GM23338 (cell line): Measurements from ENCODE around the gene CAPN7. TPM values are rescaled to one million over a fixed set of nuclear protein-coding genes. Genes with fewer than 3 reads are reported as not detected.

ENCODE experiments used
- ATAC-seq: fragments of 200-7000 bp; cut with Tn5 transposase; 3 replicates; pipeline ENCODE4 v1.9.1; 2020
- DNase-seq: peaks from one replicate; pipeline ENCODE4 v3.0.0-alpha.2; 2015; ENCODE audit warnings: low spot score
- H2AFZ ChIP-seq: fragments of 200-600 bp; sonication (generic); 2 replicates; pipeline ENCODE4 v1.8.0; 2016; ENCODE audit warnings: antibody characterized with exemption, mild to moderate bottlenecking, moderate library complexity
- H3F3A ChIP-seq: fragments of 200-600 bp; sonication (generic); replicated peaks from 2 replicates; pipeline ENCODE4 v1.8.0; 2017; ENCODE audit warnings: antibody characterized with exemption, mixed run types, low read depth
- H3K27ac ChIP-seq: fragments of 200-600 bp; sonication (generic); 2 replicates; pipeline ENCODE4 v1.6.1; 2016; ENCODE audit warnings: low read depth
- H3K27me3 ChIP-seq: fragments of 200-600 bp; sonication (generic); 2 replicates; pipeline ENCODE4 v1.8.0; 2016; ENCODE audit warnings: mild to moderate bottlenecking, mixed run types, moderate library complexity; ENCODE audit not compliant: insufficient read depth
- H3K36me3 ChIP-seq: fragments of 200-600 bp; sonication (generic); 2 replicates; pipeline ENCODE4 v1.8.0; 2016; ENCODE audit warnings: mild to moderate bottlenecking; ENCODE audit not compliant: insufficient read depth
- H3K4me1 ChIP-seq: fragments of 200-600 bp; sonication (generic); 2 replicates; pipeline ENCODE4 v1.8.0; 2016; ENCODE audit warnings: mild to moderate bottlenecking, moderate library complexity; ENCODE audit not compliant: insufficient read depth
- H3K4me2 ChIP-seq: fragments of 200-600 bp; sonication (generic); 2 replicates; pipeline ENCODE4 v1.7.1; 2017; ENCODE audit warnings: mixed run types
- H3K4me3 ChIP-seq: fragments of 200-600 bp; sonication (generic); 2 replicates; pipeline ENCODE4 v1.6.1; 2016; ENCODE audit warnings: mixed run types
- H3K79me2 ChIP-seq: fragments of 200-600 bp; sonication (generic); replicated peaks from 2 replicates; pipeline ENCODE4 v1.8.0; 2017; ENCODE audit warnings: mild to moderate bottlenecking; ENCODE audit not compliant: insufficient read depth
- H3K9me2 ChIP-seq: fragments of 200-600 bp; sonication (generic); 2 replicates; pipeline ENCODE4 v1.8.0; 2017; ENCODE audit not compliant: insufficient read depth
- H4K20me1 ChIP-seq: fragments of 200-600 bp; sonication (generic); replicated peaks from 2 replicates; pipeline ENCODE4 v1.8.0; 2017; ENCODE audit warnings: mild to moderate bottlenecking; ENCODE audit not compliant: insufficient read depth
- H3K27ac Mint-ChIP-seq: 2 replicates; pipeline ENCODE4 v1.8.0; 2020; ENCODE audit warnings: inconsistent platforms, mild to moderate bottlenecking, moderate library complexity, mixed read lengths
- H3K27me3 Mint-ChIP-seq: 3 replicates; pipeline ENCODE4 v1.8.0; 2022; ENCODE audit warnings: low read depth, mild to moderate bottlenecking, moderate library complexity, mixed read lengths, inconsistent platforms; ENCODE audit not compliant: insufficient read depth, poor library complexity
- H3K36me3 Mint-ChIP-seq: 3 replicates; pipeline ENCODE4 v1.8.0; 2021; ENCODE audit warnings: low read depth, mild to moderate bottlenecking, inconsistent platforms, moderate library complexity, mixed read lengths
- H3K4me1 Mint-ChIP-seq: 3 replicates; pipeline ENCODE4 v1.8.0; 2020; ENCODE audit warnings: mild to moderate bottlenecking, inconsistent platforms, mixed read lengths
- H3K4me3 Mint-ChIP-seq: 3 replicates; pipeline ENCODE4 v1.8.0; 2021; ENCODE audit warnings: moderate library complexity, mild to moderate bottlenecking, inconsistent platforms, mixed read lengths
- H3K9me3 Mint-ChIP-seq: 3 replicates; pipeline ENCODE4 v1.8.0; 2020; ENCODE audit warnings: moderate library complexity, mild to moderate bottlenecking, inconsistent platforms, mixed read lengths
- CREB1 ChIP-seq: fragments of 250-450 bp; sonication (Bioruptor Pico); IDR thresholded peaks from 2 replicates; pipeline ENCODE4 v1.5.0; 2020; ENCODE audit warnings: low read depth, mild to moderate bottlenecking, moderate library complexity
- EZH2 ChIP-seq: fragments of 200-600 bp; sonication (generic); IDR thresholded peaks from one replicate; pipeline ENCODE4 v1.8.0; 2017; ENCODE audit warnings: antibody characterized with exemption, mild to moderate bottlenecking, low read depth; ENCODE audit not compliant: unreplicated experiment
- EZH2phosphoT487 ChIP-seq: fragments of 200-600 bp; sonication (generic); IDR thresholded peaks from one replicate; pipeline ENCODE4 v1.8.1; 2018; ENCODE audit warnings: antibody characterized with exemption; ENCODE audit not compliant: unreplicated experiment
- JUNB ChIP-seq: IDR thresholded peaks from one replicate; pipeline ENCODE4 v1.6.1; 2016; ENCODE audit warnings: antibody characterized with exemption; ENCODE audit not compliant: unreplicated experiment
- NANOG ChIP-seq: IDR thresholded peaks from 2 replicates; pipeline ENCODE4 v1.6.1; 2016; ENCODE audit warnings: antibody characterized with exemption, borderline replicate concordance
- POLR2AphosphoS5 ChIP-seq: IDR thresholded peaks from 2 replicates; pipeline ENCODE4 v1.6.1; 2016; ENCODE audit warnings: antibody characterized with exemption, low read depth
- STAT1 ChIP-seq: IDR thresholded peaks from one replicate; pipeline ENCODE4 v1.6.1; 2016; ENCODE audit warnings: antibody characterized with exemption; ENCODE audit not compliant: unreplicated experiment
- ZNF114 ChIP-seq: fragments of 250-450 bp; sonication (Bioruptor Pico); IDR thresholded peaks from 2 replicates; pipeline ENCODE4 v1.5.0; 2020; ENCODE audit warnings: mild to moderate bottlenecking, moderate library complexity
- ZNF331 ChIP-seq: fragments of 250-450 bp; sonication (Bioruptor Pico); IDR thresholded peaks from 2 replicates; pipeline ENCODE4 v1.5.0; 2020; ENCODE audit warnings: low read depth, mild to moderate bottlenecking, moderate library complexity
- polyA plus RNA-seq: library from polyadenylated mRNA; unstranded; fragments of >200 nt; fragmentation: Nextera tagmentation; extraction: Ambion mirVana; gene quantifications from 2 replicates; pipeline ENCODE4 v1.2.1, GENCODE V29; 2016
- total RNA-seq: library from RNA; depleted of rRNA; stranded (reverse); fragments of >200 nt; shearing (Covaris generic); gene quantifications from 2 replicates; pipeline ENCODE4 v1.2.3, GENCODE V29; 2014
- TF ChIP-seq, protein P1 (sequence below): fragments of 250-450 bp; sonication (Bioruptor Pico); IDR thresholded peaks from 2 replicates; pipeline ENCODE4 v1.5.0; 2020; ENCODE audit warnings: mild to moderate bottlenecking, moderate library complexity
- TF ChIP-seq, protein P2 (sequence below), 2 experiments: fragments of 200-600 bp in 1 of 2; sonication (generic) in 1 of 2; conservative IDR thresholded peaks; 2 replicates each; pipeline versions ENCODE4 v1.5.1 to v1.6.1; 2016 to 2017; ENCODE audit warnings: antibody characterized with exemption in 2 of 2, low read depth in 2 of 2, mild to moderate bottlenecking in 2 of 2, moderate library complexity in 1 of 2
- TF ChIP-seq, protein P3 (sequence below): IDR thresholded peaks from 2 replicates; pipeline ENCODE4 v1.6.1; 2016; ENCODE audit warnings: antibody characterized with exemption
- TF ChIP-seq, protein P4 (sequence below): IDR thresholded peaks from one replicate; pipeline ENCODE4 v1.6.1; 2018; ENCODE audit warnings: antibody characterized with exemption; ENCODE audit not compliant: unreplicated experiment

The CAPN7 gene
- total and polyA plus RNA-seq, 2 experiments from 2014 or later: 9.9 to 18.1 TPM

DNA sequence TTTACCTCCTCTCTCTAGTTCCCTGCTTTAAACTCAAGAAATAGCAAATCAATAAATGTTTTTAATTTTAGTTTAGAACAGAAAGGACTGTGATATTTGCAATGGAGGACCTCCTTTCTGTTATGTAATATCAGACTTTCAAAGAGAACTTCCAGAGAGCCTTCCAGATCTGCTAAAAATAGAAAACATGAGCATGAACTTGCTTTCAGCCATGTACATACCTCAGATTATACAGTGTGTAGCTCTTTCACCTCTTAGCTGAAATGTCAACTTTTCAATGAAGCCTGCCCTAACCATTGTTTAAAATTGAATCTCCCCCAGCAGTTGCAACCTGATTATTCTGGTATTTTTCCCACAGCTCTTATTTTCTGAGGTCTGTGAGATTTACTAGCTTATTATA lies 12.6 kb downstream of the CAPN7 start:
- TF ChIP-seq NANOG: no peak
- TF ChIP-seq, protein P1, sequence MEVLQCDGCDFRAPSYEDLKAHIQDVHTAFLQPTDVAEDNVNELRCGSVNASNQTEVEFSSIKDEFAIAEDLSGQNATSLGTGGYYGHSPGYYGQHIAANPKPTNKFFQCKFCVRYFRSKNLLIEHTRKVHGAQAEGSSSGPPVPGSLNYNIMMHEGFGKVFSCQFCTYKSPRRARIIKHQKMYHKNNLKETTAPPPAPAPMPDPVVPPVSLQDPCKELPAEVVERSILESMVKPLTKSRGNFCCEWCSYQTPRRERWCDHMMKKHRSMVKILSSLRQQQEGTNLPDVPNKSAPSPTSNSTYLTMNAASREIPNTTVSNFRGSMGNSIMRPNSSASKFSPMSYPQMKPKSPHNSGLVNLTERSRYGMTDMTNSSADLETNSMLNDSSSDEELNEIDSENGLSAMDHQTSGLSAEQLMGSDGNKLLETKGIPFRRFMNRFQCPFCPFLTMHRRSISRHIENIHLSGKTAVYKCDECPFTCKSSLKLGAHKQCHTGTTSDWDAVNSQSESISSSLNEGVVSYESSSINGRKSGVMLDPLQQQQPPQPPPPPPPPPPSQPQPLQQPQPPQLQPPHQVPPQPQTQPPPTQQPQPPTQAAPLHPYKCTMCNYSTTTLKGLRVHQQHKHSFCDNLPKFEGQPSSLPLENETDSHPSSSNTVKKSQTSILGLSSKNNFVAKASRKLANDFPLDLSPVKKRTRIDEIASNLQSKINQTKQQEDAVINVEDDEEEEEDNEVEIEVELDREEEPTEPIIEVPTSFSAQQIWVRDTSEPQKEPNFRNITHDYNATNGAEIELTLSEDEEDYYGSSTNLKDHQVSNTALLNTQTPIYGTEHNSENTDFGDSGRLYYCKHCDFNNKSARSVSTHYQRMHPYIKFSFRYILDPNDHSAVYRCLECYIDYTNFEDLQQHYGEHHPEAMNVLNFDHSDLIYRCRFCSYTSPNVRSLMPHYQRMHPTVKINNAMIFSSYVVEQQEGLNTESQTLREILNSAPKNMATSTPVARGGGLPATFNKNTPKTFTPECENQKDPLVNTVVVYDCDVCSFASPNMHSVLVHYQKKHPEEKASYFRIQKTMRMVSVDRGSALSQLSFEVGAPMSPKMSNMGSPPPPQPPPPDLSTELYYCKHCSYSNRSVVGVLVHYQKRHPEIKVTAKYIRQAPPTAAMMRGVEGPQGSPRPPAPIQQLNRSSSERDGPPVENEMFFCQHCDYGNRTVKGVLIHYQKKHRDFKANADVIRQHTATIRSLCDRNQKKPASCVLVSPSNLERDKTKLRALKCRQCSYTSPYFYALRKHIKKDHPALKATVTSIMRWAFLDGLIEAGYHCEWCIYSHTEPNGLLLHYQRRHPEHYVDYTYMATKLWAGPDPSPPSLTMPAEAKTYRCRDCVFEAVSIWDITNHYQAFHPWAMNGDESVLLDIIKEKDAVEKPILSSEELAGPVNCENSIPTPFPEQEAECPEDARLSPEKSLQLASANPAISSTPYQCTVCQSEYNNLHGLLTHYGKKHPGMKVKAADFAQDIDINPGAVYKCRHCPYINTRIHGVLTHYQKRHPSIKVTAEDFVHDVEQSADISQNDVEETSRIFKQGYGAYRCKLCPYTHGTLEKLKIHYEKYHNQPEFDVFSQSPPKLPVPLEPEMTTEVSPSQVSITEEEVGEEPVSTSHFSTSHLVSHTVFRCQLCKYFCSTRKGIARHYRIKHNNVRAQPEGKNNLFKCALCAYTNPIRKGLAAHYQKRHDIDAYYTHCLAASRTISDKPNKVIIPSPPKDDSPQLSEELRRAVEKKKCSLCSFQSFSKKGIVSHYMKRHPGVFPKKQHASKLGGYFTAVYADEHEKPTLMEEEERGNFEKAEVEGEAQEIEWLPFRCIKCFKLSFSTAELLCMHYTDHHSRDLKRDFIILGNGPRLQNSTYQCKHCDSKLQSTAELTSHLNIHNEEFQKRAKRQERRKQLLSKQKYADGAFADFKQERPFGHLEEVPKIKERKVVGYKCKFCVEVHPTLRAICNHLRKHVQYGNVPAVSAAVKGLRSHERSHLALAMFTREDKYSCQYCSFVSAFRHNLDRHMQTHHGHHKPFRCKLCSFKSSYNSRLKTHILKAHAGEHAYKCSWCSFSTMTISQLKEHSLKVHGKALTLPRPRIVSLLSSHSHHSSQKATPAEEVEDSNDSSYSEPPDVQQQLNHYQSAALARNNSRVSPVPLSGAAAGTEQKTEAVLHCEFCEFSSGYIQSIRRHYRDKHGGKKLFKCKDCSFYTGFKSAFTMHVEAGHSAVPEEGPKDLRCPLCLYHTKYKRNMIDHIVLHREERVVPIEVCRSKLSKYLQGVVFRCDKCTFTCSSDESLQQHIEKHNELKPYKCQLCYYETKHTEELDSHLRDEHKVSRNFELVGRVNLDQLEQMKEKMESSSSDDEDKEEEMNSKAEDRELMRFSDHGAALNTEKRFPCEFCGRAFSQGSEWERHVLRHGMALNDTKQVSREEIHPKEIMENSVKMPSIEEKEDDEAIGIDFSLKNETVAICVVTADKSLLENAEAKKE (CRISPR knock-in tag): no peak
- no peak for TF ChIP-seq ZNF331 (CRISPR knock-in tag)
- TF ChIP-seq, protein P2, sequence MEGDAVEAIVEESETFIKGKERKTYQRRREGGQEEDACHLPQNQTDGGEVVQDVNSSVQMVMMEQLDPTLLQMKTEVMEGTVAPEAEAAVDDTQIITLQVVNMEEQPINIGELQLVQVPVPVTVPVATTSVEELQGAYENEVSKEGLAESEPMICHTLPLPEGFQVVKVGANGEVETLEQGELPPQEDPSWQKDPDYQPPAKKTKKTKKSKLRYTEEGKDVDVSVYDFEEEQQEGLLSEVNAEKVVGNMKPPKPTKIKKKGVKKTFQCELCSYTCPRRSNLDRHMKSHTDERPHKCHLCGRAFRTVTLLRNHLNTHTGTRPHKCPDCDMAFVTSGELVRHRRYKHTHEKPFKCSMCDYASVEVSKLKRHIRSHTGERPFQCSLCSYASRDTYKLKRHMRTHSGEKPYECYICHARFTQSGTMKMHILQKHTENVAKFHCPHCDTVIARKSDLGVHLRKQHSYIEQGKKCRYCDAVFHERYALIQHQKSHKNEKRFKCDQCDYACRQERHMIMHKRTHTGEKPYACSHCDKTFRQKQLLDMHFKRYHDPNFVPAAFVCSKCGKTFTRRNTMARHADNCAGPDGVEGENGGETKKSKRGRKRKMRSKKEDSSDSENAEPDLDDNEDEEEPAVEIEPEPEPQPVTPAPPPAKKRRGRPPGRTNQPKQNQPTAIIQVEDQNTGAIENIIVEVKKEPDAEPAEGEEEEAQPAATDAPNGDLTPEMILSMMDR (conservative IDR thresholded peaks at IDR 0.05; ENCODE audit: low read depth in 2 of 2): no peak
- TF ChIP-seq JUNB: no peak
- TF ChIP-seq STAT1: no peak
- TF ChIP-seq ZNF114: no peak
- no peak for TF ChIP-seq EZH2phosphoT487
- TF ChIP-seq CREB1 (CRISPR knock-in tag): no peak
- TF ChIP-seq, protein P3, sequence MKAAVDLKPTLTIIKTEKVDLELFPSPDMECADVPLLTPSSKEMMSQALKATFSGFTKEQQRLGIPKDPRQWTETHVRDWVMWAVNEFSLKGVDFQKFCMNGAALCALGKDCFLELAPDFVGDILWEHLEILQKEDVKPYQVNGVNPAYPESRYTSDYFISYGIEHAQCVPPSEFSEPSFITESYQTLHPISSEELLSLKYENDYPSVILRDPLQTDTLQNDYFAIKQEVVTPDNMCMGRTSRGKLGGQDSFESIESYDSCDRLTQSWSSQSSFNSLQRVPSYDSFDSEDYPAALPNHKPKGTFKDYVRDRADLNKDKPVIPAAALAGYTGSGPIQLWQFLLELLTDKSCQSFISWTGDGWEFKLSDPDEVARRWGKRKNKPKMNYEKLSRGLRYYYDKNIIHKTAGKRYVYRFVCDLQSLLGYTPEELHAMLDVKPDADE: no peak
- TF ChIP-seq, protein P4, sequence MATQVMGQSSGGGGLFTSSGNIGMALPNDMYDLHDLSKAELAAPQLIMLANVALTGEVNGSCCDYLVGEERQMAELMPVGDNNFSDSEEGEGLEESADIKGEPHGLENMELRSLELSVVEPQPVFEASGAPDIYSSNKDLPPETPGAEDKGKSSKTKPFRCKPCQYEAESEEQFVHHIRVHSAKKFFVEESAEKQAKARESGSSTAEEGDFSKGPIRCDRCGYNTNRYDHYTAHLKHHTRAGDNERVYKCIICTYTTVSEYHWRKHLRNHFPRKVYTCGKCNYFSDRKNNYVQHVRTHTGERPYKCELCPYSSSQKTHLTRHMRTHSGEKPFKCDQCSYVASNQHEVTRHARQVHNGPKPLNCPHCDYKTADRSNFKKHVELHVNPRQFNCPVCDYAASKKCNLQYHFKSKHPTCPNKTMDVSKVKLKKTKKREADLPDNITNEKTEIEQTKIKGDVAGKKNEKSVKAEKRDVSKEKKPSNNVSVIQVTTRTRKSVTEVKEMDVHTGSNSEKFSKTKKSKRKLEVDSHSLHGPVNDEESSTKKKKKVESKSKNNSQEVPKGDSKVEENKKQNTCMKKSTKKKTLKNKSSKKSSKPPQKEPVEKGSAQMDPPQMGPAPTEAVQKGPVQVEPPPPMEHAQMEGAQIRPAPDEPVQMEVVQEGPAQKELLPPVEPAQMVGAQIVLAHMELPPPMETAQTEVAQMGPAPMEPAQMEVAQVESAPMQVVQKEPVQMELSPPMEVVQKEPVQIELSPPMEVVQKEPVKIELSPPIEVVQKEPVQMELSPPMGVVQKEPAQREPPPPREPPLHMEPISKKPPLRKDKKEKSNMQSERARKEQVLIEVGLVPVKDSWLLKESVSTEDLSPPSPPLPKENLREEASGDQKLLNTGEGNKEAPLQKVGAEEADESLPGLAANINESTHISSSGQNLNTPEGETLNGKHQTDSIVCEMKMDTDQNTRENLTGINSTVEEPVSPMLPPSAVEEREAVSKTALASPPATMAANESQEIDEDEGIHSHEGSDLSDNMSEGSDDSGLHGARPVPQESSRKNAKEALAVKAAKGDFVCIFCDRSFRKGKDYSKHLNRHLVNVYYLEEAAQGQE: no peak
- no peak for TF ChIP-seq POLR2AphosphoS5
- no peak for TF ChIP-seq EZH2
- no peak overlapping the region for H2AFZ ChIP-seq
- no peak overlapping the region for H3K27ac ChIP-seq
- no peak for ATAC-seq
- Mint-ChIP-seq H3K9me3 (no peaks in the 10 kb centered on the region), H3K27me3 (no peaks in the 10 kb centered on the region), H3K27ac (no peak overlapping the region), H3K4me1 (peaks cover 7% of the 10 kb centered on the region; the same call in 2 of the 3 replicates), H3K36me3 (peaks cover 31% of the 10 kb centered on the region), H3K4me3 (no peak overlapping the region)
- H3K27me3 ChIP-seq: no peaks in the 10 kb centered on the region
- no peak for DNase-seq
- H3K4me2 ChIP-seq: no peak overlapping the region
- H3K4me1 ChIP-seq: no peaks in the 10 kb centered on the region
- no peaks in the 10 kb centered on the region; the same call in 1 of the 2 replicates for H4K20me1 ChIP-seq
- no peaks in the 10 kb centered on the region for H3F3A ChIP-seq
- no peak overlapping the region for H3K4me3 ChIP-seq
- H3K79me2 ChIP-seq: no peaks in the 10 kb centered on the region
- peaks cover 25% of the 10 kb centered on the region for H3K36me3 ChIP-seq
- H3K9me2 ChIP-seq: no peaks in the 10 kb centered on the region
